HG03139 (cell line): Measurements from ENCODE around the gene GLT6D1.
"Not testable (repeated sequence)": the region's sequence is repeated elsewhere in the genome, so short reads cannot be mapped to it uniquely, and the experiment has no call there.

Experiments
- ATAC-seq: cut with Tn5 transposase; IDR thresholded peaks from one replicate; pipeline ENCODE4 v1.9.1; 2021; ENCODE audit not compliant: unreplicated experiment

GLT6D1 gene

DNA sequence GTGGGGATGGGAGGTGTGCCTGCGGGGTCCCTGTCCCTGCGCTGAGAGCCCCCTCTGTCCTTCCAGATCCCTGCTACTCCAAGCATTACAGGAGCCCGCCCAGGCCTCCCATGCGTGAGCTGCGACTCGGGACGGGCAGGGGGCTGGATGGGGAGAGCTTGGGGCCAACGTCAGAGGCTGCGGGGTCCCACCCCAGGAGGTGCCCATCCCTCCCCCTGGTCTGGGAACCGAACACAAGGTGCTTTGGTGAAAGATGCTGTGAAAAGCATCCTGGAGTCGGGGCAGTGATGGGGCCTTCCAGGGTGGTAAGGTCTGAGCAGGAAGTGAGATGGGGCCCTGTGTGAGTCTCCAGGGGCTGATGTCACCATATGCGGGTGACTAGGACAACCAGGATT, 26.5 kb upstream of the GLT6D1 start:
- ATAC-seq: no peak

GRCh38 chr9:135664801-135665794, 25.8 kb upstream of the GLT6D1 start:
- no peak for ATAC-seq

DNA sequence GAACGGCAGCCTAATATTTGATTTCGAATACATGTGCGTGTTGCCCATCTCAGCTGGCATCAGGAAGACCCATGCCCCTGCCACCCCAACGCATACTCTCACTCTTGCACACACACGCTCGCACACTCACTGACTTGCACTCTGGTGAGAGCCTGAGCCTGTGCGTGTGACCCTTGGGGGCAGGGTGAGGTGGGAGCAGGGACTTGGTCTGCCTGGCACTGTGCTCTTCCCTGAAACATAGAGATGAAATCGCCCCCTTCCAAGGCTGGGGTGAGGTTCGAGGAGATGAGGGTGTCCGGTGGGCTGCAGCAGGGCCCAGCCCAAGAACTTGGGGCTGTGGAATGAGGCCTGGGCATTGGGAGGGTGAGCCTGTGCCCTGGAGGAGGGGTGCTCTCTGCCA, 24.9 kb upstream of the GLT6D1 start:
- no peak for ATAC-seq

DNA sequence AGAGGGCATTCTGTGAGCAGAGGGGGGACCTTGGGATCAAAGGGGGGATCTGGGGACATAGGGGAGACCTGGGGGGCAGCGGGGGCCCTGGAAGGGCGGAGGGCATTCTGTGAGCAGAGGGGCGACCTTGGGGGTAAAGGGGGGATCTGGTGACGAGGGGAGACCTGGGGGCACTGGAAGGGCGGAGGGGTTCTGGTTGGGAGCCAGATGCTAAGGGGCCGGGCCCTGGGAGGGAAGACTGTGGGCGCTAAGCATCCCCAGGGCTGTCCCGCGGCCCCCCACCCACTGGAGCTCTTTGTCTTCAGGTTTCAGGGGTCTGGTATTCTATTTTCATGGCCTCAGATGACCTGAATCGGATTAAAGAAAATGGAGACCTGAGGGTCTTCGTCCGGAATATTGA, 24.5 kb upstream of the GLT6D1 start:
- no peak for ATAC-seq

DNA sequence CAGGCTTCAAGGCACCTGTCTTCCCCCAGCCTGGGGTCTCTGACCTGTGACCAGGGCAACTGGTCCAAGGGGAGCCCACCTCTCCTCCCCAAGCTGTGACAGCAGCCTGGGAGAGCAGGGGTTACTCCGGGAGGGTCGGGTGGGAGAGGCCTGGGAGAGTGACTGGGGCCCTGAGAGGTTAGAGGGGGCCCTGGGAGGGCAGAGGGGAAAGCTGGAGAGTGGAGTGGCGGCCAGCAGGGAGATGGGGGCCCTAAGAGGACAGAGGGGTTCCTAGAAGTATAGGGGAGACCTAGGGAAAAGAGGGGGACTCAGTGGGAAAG, 24.1 kb upstream of the GLT6D1 start:
- no peak for ATAC-seq

GRCh38 chr9:135662758-135663450, 23.6 kb upstream of the GLT6D1 start, which contains the start of gene LCN9:
Gene LCN9, plus strand, starts transcription at chr9:135663309. Its CDS starts 13 bp downstream, at chr9:135663322.
- ATAC-seq: no peak

- ATAC-seq: no peak
Measured at GRCh38 chr9:135661816-135662560, 22.6 kb upstream of the GLT6D1 start.

DNA sequence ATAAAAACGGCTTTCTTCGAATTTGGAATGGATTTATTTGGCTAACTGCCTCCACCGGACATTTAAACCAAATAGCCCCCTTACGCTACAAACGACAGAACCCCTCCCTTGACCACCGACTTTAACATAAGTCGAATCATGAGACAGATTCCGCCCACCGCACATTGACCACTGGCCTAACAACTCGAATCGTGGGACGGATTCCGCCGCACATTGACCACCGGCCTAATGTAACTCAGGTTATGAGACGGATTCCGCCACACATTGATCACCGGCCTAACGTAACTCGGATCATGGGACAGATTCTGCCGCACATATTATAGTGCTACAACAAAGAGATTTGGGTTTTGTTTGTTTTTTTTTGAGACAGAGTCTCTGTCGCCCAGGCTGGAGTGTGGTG, 21.1 kb upstream of the GLT6D1 start:
- no peak for ATAC-seq

DNA sequence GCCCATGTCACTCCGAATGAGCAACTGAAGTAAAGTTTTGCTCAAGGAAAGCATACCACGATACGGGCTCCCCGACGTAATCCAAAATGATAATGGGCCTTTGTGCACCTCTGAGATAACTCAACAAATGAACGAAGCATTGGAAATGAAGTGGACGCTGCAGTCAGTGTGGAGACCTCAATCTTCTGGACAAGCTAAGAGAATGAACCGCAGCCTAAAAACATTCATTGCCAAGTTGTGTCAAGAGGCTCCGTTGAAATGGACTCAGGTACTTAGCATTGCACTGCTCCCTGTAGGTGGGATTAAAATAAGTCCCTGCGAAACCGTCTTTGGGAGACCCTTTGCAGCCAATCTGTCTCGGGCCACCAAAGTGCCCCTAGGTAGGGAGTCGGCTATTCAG, 19.9 kb upstream of the GLT6D1 start:
- no peak for ATAC-seq

GRCh38 chr9:135657416-135657815, 18.1 kb upstream of the GLT6D1 start:
- ATAC-seq: no peak

GRCh38 chr9:135655317-135655716, 16.0 kb upstream of the GLT6D1 start:
- ATAC-seq: no peak

GRCh38 chr9:135650408-135650807, 11.1 kb upstream of the GLT6D1 start:
- ATAC-seq: no peak

DNA sequence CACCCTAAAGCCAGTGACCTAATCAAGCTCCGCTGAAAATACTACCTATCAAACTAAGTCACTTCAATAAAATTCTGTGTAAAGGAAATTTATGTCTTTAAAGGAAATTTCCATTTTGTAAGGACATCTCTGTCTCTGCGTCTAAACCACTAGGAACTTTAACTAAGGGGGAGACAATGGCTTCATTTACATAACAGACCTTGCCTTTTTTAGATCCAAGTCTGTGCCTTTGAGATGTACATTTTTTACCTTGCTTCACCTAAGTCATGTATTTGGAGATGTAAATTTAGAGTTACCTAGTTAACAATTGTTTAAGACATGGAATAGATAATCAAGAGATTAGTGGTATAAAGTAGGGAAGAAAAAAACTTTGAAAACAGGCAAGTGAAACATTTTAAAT, 10.2 kb upstream of the GLT6D1 start:
- ATAC-seq: no peak

GRCh38 chr9:135648494-135649410, 9.4 kb upstream of the GLT6D1 start:
- ATAC-seq: no peak

DNA sequence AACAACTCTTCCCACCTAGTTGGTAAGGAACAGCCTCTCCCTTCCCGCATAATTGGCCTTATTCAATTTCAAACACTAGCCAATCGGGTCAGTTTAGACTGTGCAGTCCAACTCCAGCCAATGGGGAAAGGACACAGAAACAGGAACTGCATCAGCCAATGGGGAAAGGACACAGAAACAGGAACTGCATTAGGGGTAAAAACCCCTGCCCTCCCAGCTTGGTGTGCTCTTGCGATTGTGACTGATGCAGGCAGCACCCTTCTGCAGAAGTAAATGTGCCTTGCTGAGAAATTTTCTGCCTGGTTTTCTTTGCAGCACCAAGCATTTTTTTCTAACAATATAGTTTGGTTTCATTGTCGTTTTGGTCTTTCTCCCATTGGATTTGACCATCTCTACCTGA, 8.5 kb upstream of the GLT6D1 start:
- ATAC-seq: no peak

- ATAC-seq: no peak
Measured at GRCh38 chr9:135644631-135645218, 5.4 kb upstream of the GLT6D1 start.

- ATAC-seq: no peak
Measured at GRCh38 chr9:135641745-135642144, 2.4 kb upstream of the GLT6D1 start.

- ATAC-seq: no peak
Measured at GRCh38 chr9:135641047-135641446, 1.7 kb upstream of the GLT6D1 start.

GRCh38 chr9:135636930-135637530, 2.3 kb downstream of the GLT6D1 start:
- not testable (repeated sequence) for ATAC-seq

- no peak for ATAC-seq
Measured at GRCh38 chr9:135632841-135633240, 6.5 kb downstream of the GLT6D1 start.
